Lower leg skin (tissue), 4 donors: ENCODE data around the gene CABP7. TPM values are rescaled to one million over a fixed set of nuclear protein-coding genes. Genes with fewer than 3 reads are reported as not detected.

Source experiments
- DNase-seq, 2 donors: peaks; one replicate each; pipeline ENCODE4 v3.0.0-alpha.2; 2019; ENCODE audit warnings: low spot score in 2 of 2
- H3K4me3 ChIP-seq: fragments of 200-600 bp; sonication (generic); 2 replicates; pipeline ENCODE4 v1.5.1; 2017; ENCODE audit warnings: mild to moderate bottlenecking, low read depth; ENCODE audit not compliant: poor library complexity, severe bottlenecking
- CTCF ChIP-seq, 3 donors: fragments of 450-650 bp; IDR thresholded peaks; one replicate each; pipeline ENCODE4 v1.5.1; 2016; ENCODE audit warnings: antibody characterized with exemption in 3 of 3, mild to moderate bottlenecking in 3 of 3, moderate library complexity in 2 of 3
- POLR2A ChIP-seq, 2 donors: fragments of 450-650 bp; IDR thresholded peaks; one replicate each; pipeline ENCODE4 v1.6.1; 2016 to 2017; ENCODE audit warnings: antibody characterized with exemption in 2 of 2, mild to moderate bottlenecking in 1 of 2, moderate library complexity in 1 of 2
- WGBS, 2 donors: methylation state at CpG; one replicate each; pipeline ENCODE4 v1.1.5; 2018; 5-methylcytosine and 5-hydroxymethylcytosine counted together
- intact Hi-C: fragments of 100-400 bp; cut with DNase I; formaldehyde crosslinking; loops from one replicate; pipeline ENCODE4 v1.15.0; 2023; ENCODE audit warnings: low total_unique reads
- total RNA-seq, 4 donors: library from RNA; depleted of rRNA; stranded (reverse); fragments of >200 nt; gene quantifications; one replicate each; pipeline ENCODE4 v1.1.0, GENCODE V29; 2016

Gene CABP7
- total RNA-seq, 4 donors from 2014 or later, result not detected

- intact Hi-C loops, result no loop called here
- no peak overlapping the region for H3K4me3 ChIP-seq
- no peak for DNase-seq
- no peak for TF ChIP-seq CTCF (IDR thresholded peaks at IDR 0.05)
- no peak for TF ChIP-seq POLR2A (IDR thresholded peaks at IDR 0.05)
- WGBS, 2 donors, result 82 to 86% methylated on average over 5 of the region's 5 CpGs
Measured at GRCh38 chr22:29707471-29707870, 12.3 kb upstream of the CABP7 start.

GRCh38 chr22:29710193-29710592 is 9.6 kb upstream of the CABP7 start:
- TF ChIP-seq POLR2A (IDR thresholded peaks at IDR 0.05) (no peak), CTCF (IDR thresholded peaks at IDR 0.05) (no peak)
- no peak for DNase-seq
- WGBS, 2 donors, result 86% methylated on average over 15 of the region's 15 CpGs
- intact Hi-C loops, result no loop called here
- no peak overlapping the region for H3K4me3 ChIP-seq

GRCh38 chr22:29710922-29711593 is 8.7 kb upstream of the CABP7 start:
- WGBS, 2 donors, result 56 to 59% methylated on average over 15 to 17 of the region's 18 CpGs
- no peak for DNase-seq
- H3K4me3 ChIP-seq, result no peak overlapping the region
- intact Hi-C loops, result no loop called here
- no peak for TF ChIP-seq CTCF (IDR thresholded peaks at IDR 0.05)
- no peak for TF ChIP-seq POLR2A (IDR thresholded peaks at IDR 0.05)

GRCh38 chr22:29712119-29712518 is 7.7 kb upstream of the CABP7 start:
- 69 to 86% methylated on average over 2 of the region's 2 CpGs for WGBS, 2 donors
- DNase-seq, result no peak

GRCh38 chr22:29713156-29713727 is 6.6 kb upstream of the CABP7 start:
- DNase-seq, result no peak
- 50 to 54% methylated on average over 8 of the region's 8 CpGs for WGBS, 2 donors
- no peak for TF ChIP-seq CTCF (IDR thresholded peaks at IDR 0.05)
- no peak for TF ChIP-seq POLR2A (IDR thresholded peaks at IDR 0.05)
- intact Hi-C loops, result no loop called here
- H3K4me3 ChIP-seq, result no peak overlapping the region

More at GRCh38 chr22:29712119-29712518, 7.7 kb upstream of the CABP7 start:
- intact Hi-C loops, result no loop called here
- H3K4me3 ChIP-seq, result no peak overlapping the region
- no peak for TF ChIP-seq POLR2A (IDR thresholded peaks at IDR 0.05)

GRCh38 chr22:29715240-29715639 is 4.6 kb upstream of the CABP7 start:
- intact Hi-C loops, result no loop called here
- no peak overlapping the region for H3K4me3 ChIP-seq
- TF ChIP-seq CTCF (IDR thresholded peaks at IDR 0.05), result no peak
- DNase-seq, result no peak
- 61 to 63% methylated on average over 12 to 13 of the region's 13 CpGs for WGBS, 2 donors
